Stimulated activated naive CD8-positive, alpha-beta T cell treated with anti-CD3 and anti-CD28 coated beads, Interleukin-15, Interleukin-2, amounts not matched to agents 100 U/mL and 50 U/mL, for 24 hours (primary cell): ENCODE measurements around the gene NBR1.
"Not testable (repeated sequence)": the region's sequence is repeated elsewhere in the genome, so short reads cannot be mapped to it uniquely, and the experiment has no call there.

ENCODE experiments used
- ATAC-seq: fragments of 150-1000 bp; cut with Tn5 transposase; one replicate; pipeline ENCODE4 v1.10.0; 2021
- DNase-seq: peaks from one replicate; pipeline ENCODE4 v3.0.0; 2021

NBR1 gene

DNA sequence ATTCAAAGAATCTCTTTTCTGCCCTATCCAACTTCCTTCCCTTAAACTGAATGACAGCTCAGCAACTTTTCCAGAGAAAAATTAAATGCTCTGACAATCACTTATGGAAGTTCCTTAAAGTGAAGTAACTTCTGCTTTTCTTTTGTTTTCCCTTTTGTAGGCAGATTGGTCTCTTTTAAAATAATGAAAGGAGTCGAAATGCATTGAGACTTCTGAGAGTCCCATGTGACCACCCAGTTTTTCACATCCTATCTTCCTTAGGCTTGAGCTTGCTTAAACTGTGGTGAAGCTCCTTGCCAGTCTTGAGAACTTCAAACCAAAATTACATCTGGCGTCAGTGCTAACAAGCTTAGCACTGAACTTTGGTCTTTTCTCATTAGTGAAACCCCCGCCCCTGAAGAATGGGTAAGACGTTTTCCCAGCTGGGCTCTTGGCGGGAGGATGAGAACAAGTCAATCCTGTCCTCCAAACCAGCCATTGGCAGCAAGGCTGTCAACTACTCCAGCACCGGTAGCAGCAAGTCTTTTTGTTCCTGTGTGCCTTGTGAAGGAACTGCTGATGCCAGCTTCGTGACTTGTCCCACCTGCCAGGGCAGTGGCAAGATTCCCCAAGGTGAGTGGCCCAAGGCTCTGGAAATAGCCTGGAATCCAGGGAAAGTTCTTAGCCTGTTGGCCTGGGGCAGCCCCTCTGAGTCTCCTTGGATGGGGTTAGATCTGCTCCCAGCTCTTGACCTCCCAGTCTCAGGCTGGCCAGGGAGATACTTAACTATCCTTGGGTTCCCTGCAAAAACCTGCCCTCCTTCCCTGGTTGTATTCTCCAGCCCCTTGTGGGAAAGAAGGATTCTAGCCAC, 41.9 kb downstream of the NBR1 start:
- ATAC-seq (no peak), DNase-seq (no peak)

DNA sequence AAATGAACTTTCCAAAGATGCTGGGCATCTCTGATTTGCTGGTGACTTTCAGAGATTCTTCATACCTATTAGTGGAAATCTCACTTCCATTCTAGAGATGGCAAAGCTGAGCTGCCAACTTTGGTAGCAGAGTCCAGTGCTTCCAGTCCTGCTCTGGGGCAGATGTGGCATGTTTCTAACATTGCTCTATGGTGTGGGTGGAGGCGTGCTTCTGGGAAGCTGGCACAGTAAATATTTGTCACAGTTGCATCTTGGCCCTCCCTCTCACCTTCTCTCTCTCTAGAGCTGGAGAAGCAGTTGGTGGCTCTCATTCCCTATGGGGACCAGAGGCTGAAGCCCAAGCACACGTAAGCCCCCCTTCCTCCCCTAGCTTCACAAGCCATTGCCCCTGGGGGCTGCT, 42.5 kb downstream of the NBR1 start:
- no peak for DNase-seq
- no peak for ATAC-seq

DNA sequence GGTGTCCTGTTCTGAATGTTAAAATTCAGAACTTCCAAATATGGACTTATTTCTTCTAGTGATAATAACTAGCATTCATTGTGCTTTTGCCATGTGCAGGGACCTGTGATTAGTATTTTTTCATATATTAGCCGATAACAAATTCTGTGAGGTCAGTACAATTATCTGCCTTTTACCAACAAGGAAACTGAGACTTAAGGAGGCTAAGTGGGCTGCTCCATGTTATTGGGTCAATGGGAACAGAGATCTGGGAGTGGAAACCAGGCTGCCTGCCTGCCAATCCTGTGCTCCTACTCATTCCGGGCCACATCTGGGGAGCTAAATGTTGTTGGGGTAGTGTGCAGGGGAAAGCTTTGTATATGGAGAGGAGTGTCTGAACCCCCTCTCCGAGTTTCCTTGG, 44.3 kb downstream of the NBR1 start:
- ATAC-seq = no peak
- DNase-seq = no peak

DNA sequence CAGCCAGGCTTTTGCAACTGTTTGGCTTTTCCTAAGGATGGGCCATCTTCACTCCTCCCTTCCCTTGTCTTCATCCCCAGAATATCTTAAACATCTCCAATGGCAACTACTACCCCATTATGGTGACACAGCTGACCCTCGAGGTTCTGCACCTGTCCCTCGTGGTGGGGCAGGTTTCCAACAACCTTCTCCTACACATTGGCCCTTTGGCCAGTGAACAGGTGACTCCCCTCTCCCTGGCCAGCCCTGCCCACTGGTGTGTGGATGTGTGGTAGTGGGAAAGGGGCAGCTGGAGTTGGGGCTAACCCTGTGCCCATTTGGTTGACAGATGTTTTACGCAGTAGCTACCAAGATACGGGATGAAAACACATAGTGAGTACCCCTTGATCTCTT, 45.4 kb downstream of the NBR1 start:
- DNase-seq = no peak
- ATAC-seq = no peak

DNA sequence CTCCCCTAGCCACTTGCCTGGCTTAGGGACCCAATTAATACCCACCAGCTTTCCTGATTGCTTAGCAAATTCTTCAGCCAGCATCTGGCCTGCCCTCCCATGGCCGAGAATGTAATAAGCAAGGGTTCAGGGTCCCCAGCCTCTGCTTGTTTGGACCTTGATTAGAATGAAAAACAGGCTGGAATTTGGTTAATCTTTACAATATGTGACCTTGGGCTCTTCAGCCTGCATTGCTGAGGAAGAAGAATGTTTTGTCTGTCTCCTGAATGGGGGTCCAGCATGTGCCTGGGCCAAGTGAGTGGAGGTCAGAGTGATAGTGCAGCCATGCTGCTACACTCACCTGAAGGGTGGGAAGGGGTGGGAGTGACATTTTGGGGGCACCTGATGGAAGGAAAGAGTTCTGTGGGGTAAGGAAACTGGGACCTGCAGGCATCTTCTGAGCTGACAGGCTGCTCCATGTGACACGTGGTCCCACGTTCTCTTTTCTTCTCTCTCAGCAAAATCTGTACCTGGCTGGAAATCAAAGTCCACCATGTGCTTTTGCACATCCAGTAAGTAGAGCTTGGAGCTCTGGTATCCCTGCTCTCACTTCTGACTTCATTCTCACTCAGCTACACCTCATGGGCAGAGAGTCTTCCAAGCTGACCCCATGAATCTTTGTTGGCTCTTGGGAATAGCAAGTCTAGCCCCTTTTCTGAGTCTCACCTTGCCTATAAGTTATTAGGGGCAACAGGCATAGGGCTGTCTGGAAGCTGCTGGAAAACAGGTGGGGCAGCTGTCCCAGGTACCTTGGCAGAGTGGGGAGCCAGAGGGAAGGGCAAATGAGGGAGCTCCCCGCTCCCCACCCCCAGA, 46.0 kb downstream of the NBR1 start:
- ATAC-seq (no peak), DNase-seq (no peak)

DNA sequence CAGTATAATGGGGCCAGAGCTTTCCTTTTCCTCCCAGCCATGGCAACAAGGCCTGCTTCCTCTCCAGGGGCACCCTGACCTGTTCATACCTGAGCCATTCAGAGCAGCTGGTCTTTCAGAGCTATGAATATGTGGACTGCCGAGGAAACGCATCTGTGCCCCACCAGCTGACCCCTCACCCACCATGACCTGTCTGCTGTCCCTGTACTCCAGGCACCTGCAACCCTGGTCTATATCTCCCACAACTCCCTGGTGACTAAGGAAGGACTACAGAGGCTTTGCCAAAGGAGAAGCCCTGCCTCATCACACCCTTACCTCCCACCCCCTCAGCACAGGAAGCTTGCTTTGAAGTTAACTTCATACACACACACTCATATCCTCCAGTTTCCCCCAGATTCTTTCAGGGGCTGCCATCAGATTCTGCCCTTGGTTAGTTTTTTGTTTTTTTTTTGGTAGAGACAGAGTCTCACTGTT, 46.6 kb downstream of the NBR1 start:
- DNase-seq = peak; percentile 24
- ATAC-seq = peak; percentile 93

DNA sequence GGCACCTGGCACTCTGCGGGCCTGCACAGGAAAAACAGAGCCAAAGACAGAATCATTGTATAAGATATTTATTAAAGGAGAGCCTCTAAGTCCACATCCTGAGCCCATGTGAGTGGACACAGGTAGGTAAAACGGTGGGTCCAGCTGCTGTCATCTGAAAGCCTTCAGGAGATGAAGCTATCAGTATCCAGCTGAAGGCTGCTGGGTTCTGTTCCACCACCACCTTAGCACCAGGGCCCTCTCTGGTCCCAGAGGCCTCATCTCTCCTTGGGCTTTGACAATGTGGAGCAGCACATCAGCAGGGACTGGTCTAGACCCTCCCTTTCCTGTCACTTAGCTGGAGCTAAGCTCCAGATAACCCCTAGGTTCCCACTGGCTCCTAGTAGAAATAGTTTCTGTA, 48.0 kb downstream of the NBR1 start:
- no peak for ATAC-seq

DNA sequence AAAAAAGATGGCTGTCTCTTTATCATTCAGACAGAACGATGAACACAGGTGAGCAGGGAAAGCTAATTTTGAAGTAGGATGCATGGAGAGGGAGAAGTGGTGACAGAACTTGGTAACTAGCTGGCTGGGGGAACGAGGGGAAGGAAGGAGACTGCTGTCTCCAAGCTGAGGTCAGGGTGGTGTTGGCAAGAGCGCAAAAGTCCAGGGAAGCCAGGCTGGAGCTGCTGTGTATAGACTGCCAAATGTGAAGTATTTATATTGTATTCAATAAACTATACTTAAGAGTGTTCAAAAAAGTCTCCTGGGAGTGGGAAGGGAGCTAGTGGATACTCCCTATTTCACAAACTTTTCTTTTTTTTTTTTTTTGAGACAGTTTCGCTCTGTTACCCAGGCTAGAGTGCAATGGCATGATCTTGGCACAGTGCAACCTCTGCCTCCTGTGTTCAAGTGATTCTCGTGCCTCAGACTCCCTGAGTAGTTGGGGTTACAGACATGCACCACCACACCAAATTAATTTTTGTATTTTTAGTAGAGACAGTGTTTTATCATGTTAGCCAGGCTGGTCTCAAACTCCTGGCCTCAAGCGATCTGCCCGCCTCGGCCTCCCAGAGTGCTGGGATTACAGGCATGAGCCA, 48.8 kb downstream of the NBR1 start:
- DNase-seq = no peak
- no peak for ATAC-seq

More for the DNA sequence above, 48.0 kb downstream of the NBR1 start:
- DNase-seq = no peak

DNA sequence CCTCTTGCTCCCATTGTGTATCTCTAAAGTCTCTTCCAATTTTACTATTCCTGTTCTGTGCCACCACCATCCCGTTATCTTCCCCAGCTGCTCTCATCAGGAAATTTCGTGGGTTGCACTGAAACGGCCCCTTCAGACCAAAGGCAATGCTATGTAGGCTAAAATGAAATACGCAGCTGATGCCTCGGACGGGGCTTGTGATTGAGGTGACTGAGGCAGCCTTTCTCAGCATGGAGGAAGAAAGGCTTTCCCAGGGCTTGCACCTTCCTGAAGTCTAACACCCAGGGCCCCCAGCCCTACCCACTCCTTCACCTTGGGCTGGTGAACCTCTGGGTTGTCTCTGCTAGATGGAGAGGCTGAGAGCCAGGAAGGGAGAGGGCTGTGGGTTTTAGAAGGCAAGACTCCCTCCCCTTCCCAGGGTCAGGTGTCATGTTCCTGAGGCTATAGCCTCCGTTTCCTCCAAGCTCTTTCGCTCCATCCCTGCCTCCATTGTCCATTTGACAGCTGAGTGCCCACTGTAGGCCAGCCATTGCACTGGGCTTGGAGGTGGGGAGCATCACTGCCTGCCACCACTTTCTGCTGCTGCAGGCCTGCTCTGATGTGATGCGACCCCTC, 49.6 kb downstream of the NBR1 start:
- DNase-seq (no peak), ATAC-seq (no peak)

DNA sequence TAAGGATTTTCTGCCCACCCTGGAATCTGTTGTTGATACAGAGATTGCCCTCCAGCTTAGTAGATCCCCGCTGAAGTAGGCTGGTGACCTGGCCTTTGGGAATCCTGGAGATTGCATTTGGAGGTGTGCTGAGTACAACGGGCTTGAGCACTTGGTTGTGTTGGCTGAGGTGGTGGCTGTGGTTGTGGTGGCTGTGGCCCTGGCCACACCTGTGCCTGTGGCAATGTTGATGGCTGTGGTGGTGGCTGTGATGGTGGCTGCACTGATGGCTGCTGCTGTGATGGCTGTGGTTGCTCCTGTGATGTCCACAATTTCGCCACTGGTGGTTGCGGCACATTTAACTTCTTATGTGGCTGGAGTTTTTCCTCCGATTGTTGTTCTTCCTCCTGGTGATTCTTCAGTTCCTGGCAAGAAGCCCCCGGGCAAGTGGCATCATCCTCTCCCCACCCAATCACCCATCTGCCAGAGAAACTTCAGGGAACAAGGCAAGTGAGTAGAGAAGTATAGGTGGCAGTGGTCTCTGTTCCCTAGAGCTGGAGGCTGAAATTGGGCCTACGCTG, 53.2 kb downstream of the NBR1 start:
- ATAC-seq (no peak), DNase-seq (no peak)

DNA sequence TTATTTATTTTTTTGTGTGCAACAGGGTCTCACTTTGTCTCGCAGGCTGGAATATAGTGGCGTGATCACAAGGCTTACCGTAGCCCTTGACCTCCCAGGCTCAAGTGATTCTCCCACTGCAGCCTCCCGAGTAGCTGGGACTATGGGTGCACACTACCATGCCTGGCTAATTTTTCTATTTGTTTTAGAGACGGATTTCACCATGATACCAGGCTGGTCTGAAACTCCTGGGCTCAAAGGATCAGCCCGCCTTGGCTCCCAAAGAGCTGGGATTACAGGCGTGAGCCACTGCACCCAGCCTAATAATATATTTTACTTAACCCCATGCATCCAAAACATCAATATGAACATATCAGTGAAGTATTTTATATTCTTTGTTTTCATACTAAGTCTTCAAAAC, 55.4 kb downstream of the NBR1 start:
- DNase-seq = no peak
- ATAC-seq = no peak

DNA sequence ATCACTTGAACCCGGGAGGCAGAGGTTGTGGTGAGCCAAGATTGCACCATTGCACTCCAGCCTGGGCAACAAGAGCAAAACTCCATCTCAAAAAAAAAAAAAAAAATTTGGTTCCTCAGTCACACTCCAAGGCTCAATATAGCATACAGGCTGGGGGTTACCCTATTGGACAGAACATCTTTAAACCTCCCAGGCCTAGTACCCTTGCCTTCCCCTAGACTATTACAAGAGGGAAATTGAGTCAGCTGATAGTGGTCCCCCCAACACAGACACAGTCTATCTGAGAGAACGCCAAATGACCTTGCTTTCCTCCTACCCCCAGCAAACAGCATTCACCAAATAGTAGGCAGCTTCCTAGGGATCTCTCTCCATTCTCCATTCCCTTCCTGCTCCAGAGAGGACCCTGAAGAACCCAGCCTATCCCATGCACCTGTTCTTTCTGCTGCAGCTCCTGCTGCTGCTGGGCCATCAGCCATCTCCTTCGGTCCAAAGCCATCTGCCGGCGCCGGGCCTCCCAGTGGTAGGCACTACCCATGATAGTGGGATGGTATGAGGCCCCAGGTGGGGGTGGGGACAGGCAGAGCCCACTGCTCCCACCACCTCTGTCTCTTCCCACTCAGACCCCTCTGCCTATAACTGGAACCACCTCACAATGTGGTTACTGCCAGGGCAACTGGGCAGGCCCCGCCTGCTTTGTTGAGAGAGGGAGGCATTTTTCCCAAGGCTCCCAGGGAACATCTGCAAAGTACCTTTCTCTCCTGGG, 57.2 kb downstream of the NBR1 start, which contains the start of gene CCDC200:
Gene CCDC200, minus strand, starts transcription at position 604 of the 763 bp plus-strand sequence. Its CDS starts 69 bp downstream, at position 535.
- ATAC-seq, DNase-seq: not testable (repeated sequence)

DNA sequence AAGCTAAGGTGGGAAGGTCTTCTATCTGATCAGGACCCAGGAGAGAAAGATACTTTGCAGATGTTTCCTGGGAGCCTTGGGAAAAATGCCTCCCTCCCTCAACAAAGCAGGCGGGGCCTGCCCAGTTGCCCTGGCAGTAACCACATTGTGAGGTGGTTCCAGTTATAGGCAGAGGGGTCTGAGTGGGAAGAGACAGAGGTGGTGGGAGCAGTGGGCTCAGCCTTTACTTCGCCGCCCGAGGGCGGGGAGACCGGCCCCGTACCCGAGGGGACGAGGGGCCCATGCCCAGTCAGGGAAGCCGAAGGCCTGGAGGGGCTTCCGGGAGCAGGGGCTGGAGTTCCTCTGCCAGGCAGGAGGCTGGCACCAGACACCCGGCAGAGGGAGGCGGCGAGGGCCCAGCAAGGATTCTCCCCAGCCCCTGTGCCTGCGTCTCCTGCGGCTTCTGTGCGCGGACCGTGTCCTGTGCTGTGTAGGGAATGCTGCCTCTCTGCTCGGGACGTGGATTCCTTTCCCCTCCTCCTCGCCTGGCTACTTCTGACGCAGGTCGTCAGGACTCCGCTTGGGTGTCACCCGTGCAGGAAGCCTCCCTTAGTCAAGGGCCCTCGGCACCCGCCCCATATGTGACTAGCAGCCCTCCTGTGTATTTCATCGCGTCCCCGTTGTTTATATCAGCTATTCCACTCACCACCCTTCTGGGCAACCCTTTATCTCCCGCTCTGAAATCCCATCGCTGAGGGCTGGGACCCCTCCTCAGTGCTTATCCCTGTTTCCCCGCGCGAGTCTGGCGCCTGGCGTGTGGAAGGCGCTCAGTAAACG, 60.4 kb downstream of the NBR1 start:
- ATAC-seq, DNase-seq: not testable (repeated sequence)

DNA sequence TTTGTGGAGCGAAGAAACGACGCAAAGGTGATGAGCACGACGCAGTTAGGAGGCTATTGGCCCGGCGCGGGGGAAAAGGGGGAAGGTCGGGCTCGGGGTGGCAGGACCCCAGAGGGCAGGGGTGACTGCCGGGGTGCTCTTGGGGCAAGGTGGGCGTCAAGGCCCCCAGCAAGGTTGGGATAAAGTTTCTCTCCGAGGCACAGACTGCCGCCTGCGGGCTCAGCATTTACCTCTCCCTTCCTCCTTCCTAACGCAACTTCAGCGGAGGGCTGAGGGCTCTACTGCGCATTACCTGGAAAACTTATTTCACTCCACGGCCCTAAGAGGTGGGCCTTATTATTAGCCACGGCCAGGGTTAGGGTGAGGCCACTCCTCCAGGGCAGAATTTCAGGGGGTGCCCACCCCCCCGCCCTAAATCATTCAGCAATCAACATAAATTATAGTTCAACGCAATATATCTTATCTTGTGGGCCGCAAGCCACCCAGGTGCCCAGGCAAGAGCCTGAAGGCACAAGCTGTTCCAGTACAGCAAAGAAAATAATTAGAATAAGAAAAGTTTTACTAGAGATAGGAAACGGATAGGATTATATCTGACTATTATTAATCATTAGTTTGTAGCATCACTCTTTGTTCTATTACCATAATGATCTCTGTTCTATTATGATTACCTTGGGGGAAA, 61.1 kb downstream of the NBR1 start:
- DNase-seq = peak; percentile 65
- ATAC-seq = not testable (repeated sequence)

DNA sequence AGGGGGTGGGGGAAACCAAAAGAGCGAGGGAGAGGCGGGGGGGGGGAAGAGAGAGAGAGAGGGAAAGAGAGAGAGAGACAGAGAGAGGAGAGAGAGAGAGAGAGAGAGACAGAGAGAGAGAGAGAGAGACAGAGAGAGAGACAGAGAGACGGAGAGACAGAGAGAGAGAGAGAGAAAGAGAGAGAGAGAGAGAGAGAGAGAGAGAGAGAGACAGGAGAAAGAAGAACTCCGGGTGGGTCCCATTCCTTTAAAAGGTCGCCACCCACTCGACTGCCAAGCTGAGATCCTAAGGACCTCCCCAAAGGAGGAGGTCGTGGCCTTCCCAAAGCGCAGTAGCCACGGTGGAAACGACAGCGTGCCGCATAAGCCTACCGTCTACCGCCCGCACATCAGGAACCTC, 62.2 kb downstream of the NBR1 start:
- DNase-seq, ATAC-seq: not testable (repeated sequence)

DNA sequence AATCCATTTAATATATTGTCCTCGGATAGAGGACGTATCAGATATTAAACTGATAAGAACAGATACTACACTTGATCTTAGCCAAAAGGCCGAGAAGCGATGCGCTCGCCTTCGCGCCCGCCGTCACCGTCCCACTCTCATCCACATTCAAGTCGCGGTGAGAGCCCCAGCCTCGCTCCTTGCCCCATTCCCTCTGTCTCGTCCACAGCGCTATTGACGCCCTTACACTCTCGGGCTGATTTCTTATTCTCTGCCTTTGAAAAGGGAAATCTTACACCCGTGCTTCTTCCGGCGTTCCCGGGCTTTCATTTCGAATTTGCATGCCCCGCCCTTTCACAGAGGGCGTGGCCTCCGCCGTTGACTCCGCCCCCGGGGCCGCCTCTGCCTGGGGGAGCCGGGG, 62.9 kb downstream of the NBR1 start, which contains the start of gene RNU2-1:
Gene RNU2-1, minus strand, starts transcription at position 101 of the 400 bp plus-strand sequence.
- not testable (repeated sequence) for DNase-seq, ATAC-seq

DNA sequence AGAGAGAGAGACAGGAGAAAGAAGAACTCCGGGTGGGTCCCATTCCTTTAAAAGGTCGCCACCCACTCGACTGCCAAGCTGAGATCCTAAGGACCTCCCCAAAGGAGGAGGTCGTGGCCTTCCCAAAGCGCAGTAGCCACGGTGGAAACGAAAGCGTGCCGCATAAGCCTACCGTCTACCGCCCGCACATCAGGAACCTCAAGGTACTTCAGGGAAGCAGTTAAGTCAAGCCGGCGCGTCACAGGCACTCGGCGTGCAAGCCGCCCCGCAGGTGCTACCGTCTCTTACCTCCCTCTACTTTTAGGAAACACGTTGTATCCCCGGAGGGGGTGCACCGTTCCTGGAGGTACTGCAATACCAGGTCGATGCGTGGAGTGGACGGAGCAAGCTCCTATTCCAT, 68.6 kb downstream of the NBR1 start:
- not testable (repeated sequence) for DNase-seq
- peak; percentile 66 for ATAC-seq

DNA sequence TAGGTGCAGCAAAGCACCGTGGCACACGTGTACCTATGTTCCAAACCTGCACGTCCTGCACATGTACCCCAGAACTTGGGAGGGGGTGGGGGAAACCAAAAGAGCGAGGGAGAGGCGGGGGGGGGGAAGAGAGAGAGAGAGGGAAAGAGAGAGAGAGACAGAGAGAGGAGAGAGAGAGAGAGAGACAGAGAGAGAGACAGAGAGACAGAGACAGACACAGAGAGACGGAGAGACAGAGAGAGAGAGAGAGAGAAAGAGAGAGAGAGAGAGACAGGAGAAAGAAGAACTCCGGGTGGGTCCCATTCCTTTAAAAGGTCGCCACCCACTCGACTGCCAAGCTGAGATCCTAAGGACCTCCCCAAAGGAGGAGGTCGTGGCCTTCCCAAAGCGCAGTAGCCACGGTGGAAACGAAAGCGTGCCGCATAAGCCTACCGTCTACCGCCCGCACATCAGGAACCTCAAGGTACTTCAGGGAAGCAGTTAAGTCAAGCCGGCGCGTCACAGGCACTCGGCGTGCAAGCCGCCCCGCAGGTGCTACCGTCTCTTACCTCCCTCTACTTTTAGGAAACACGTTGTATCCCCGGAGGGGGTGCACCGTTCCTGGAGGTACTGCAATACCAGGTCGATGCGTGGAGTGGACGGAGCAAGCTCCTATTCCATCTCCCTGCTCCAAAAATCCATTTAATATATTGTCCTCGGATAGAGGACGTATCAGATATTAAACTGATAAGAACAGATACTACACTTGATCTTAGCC, 69.8 kb downstream of the NBR1 start:
- not testable (repeated sequence) for DNase-seq
- ATAC-seq = peak; percentile 66
